Stimulated activated CD4-positive, alpha-beta T cell treated with anti-CD3 and anti-CD28 coated beads, Interleukin-4, amount 100 ng/mL, for 1 hour (primary cell): ENCODE data around the gene CIBAR2.

ENCODE experiments used
- DNase-seq: peaks from one replicate; pipeline ENCODE4 v3.0.0-alpha.2; 2020

The CIBAR2 gene

GRCh38 chr16:85101956-85102630 lies 10.2 kb downstream of the CIBAR2 start:
- DNase-seq: no peak

GRCh38 chr16:85100265-85100664 lies 12.0 kb downstream of the CIBAR2 start:
- no peak for DNase-seq

DNA sequence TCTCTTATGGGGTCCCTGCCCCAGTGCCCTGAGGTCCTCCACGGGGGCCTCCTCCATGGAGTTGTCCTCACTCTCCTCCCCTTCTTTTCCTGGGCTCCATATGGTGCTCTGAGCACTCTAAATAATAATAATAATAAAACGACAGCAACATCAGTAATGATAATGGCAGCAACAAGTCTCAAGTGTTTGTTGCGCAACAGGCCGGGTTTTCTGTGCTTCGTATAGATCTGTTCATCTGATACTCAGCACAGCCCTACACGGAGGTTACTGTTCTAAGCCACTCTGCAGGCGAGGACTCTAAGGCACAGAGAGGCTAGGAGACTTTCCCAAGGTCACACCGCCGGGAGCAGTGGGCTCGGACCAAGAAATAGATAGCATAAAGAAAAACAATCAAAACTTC lies 13.7 kb downstream of the CIBAR2 start:
- DNase-seq: no peak

- no peak for DNase-seq
These were observed 15.4 kb downstream of the CIBAR2 start for GRCh38 chr16:85096921-85097320.

- DNase-seq: no peak
These were observed 17.5 kb downstream of the CIBAR2 start for GRCh38 chr16:85094812-85095211.

DNA sequence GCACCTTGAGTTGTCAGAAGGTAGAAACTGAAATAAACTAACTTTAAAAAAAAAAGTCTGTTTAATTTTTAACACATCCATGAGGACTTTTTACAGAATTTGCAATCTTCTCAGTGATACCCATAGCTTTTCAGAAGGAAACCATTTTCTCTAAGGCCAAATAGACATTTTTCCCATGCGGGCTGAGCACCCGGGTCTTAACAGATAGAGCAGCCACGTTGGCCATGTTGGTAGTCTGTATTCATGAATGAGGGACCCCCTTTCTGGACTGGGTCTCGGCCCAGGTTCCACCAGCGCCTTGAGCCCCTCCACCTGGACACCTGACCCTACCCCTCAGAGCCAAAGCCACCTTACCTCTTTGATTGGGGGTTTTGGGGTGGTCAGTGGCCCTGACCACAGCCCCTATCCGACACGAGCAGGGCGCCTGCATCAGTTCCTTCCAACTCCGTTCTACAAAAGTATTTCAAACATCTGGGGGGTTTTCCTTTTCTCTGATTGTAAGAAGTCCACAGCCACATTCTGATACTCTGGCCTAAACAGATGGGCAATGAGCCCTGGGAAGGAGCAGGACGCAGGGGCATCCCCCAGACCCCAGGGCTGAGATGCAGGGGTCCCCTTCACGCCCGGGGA lies 18.0 kb downstream of the CIBAR2 start:
- no peak for DNase-seq

- no peak for DNase-seq
These were observed 18.6 kb downstream of the CIBAR2 start for GRCh38 chr16:85093705-85094104.

GRCh38 chr16:85092851-85093250 lies 19.4 kb downstream of the CIBAR2 start:
- DNase-seq: no peak

GRCh38 chr16:85092309-85092708 lies 20.0 kb downstream of the CIBAR2 start:
- no peak for DNase-seq

- DNase-seq: no peak
These were observed 20.8 kb downstream of the CIBAR2 start for GRCh38 chr16:85091522-85091910.

GRCh38 chr16:85090873-85091521 lies 21.3 kb downstream of the CIBAR2 start:
- DNase-seq: no peak

DNA sequence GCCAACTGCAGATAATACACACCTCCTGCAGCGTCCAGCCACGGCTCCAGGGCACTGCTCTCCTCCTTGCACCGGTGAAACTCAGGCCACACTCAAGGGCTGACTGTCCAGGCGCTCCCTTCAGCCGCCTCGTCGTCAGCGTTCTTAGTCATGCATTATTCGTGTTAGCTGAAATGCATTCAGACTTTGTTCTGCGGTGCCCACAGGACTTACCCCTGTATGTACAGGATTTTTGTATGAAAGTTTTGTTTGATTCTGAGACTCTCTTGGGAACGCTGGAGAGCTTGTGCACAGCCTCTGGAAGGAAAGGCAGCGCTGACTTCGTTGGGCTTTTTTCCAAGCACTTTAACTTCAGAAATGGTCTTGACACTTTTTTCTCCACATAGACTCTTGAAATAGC lies 22.1 kb downstream of the CIBAR2 start:
- no peak for DNase-seq

DNA sequence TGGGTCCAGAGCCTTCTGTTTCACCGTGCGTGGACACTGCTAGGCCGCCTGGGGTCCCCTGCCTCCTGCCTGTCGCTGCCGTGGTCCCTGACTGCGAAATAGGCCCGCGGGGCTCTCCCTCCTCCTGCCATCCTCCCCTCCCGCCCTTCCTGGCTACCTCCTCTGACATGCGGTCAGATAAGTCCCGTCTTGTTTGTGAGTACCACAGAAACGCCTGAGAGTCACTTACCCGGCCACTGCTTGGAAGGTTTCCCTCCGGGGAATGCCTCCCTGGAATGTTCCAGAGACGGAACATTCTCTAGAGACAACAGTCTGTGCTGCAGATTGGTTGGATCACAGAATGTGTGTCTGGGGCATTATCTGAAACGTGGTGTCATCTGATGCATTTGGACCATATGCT lies 22.7 kb downstream of the CIBAR2 start:
- no peak for DNase-seq

DNA sequence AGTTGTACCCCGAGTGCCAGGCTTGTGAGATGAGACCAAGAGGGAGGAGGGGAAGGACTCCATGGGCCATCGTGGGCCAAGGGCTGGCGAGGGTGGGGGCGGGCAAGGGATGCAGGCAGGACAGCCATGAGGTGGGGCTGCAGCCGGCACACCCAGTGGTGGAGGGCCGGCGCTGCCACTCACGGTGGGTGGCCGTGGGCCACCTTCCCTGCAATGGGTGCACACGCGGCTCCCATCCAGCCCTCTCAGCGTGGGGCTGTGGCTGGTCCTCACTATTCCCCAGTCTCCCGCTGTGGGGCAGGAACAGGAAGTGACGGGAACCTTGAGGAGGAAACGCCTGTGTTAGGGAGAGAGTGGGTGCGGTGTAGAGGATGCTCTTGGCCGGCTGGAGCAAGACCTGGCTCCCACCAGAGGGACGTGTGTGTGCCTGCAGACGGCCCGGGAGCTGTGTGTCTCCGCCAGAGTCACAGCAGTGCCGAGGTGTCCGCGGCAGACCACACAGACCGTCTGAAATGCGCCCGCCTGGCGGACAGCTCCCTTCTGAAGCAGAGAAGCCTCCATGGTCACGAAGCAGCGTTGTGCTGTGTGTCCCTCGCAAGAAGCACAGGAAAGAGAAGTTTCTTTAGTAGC lies 23.6 kb downstream of the CIBAR2 start:
- DNase-seq: no peak

GRCh38 chr16:85087899-85088569 lies 24.2 kb downstream of the CIBAR2 start:
- no peak for DNase-seq

- peak; percentile 81 for DNase-seq
These were observed 25.7 kb downstream of the CIBAR2 start for GRCh38 chr16:85086347-85087291.

- no peak for DNase-seq
These were observed 26.6 kb downstream of the CIBAR2 start for GRCh38 chr16:85085721-85086120.

GRCh38 chr16:85084841-85085510 lies 27.3 kb downstream of the CIBAR2 start:
- no peak for DNase-seq

- DNase-seq: no peak
These were observed 29.1 kb downstream of the CIBAR2 start for GRCh38 chr16:85083051-85083639.

GRCh38 chr16:85082173-85083050 lies 29.9 kb downstream of the CIBAR2 start:
- no peak for DNase-seq
